NT2/D1 (cell line): Measurements from ENCODE around the gene C9orf72.

Experiments used
- YY1 ChIP-seq: IDR thresholded peaks from 2 replicates; pipeline ENCODE4 v1.6.1; 2011; ENCODE audit not compliant: insufficient read length, insufficient read depth
- ZNF274 ChIP-seq: IDR thresholded peaks from 2 replicates; pipeline ENCODE4 v1.6.1; 2011; ENCODE audit warnings: mild to moderate bottlenecking, low read depth, low read length

DNA sequence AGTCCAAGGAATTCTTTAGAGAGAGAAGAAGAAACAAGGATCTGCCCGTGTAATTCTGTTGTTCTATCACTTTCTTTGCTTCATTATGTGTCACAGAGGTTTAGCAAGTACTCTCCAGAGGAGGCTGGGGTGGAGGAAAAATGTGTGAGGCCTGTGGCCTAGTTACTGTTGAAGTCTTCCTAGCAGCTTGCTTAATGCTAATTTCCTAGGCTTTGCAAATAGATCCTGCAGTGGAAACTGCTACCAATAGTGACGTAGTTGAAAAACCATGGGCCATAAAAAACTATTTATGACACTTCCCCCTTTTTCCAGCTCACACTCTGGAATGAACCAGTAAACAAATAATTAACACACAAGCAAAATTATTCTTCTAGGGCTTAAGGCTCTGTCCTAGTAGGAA, 27.0 kb upstream of the C9orf72 start:
- TF ChIP-seq ZNF274 (no peak), YY1 (no peak)
